ENCODE data around the gene NBEA.
"Not testable (repeated sequence)": the region's sequence is repeated elsewhere in the genome, so short reads cannot be mapped to it uniquely, and the experiment has no call there.

Gene NBEA

GRCh38 chr13:35672611-35673010 is 730.5 kb downstream of the NBEA start:
- no peak for DNase-seq (ENCODE audit: low read depth)

- no peak for DNase-seq (ENCODE audit: low read depth)
Measured at GRCh38 chr13:35675651-35676050, 733.6 kb downstream of the NBEA start.

DNA sequence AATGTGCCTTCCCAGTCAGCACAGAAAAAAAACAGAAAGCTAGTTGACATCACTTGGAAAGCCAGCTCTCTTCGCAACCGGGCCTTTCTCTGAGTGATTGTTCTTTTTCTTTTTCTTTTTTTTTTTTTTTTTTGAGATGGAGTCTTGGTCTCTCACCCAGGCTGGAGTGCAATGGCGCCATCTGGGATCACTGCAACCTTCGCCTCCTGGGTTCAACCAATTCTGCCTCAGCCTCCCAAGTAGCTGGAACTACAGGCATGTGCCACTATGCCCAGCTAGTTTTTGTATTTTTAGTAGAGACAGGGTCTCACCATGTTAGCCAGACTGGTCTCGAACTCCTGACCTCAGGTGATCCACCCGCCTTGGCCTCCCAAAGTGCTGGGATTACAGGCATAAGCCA is 735.8 kb downstream of the NBEA start:
- DNase-seq (ENCODE audit: low read depth), result not testable (repeated sequence)

DNA sequence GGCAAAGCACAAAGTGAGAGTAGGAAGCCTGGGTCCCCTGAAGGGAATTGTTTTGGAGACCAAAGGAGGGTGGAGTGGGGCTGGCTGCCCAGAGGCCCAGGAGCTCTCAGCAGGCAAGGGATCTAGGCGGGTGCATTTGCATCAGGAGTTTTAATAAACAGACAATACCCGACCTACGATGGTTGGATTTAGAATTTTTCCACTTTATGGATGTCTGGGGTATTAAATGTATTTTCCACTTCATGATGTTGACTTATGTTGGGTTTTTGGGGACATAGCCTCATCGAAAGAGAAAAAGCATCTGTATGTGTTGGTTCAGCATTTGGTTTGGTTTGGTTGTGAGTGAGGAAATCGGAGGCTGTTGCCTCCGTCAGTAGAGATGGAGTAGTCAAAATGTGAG is 739.6 kb downstream of the NBEA start:
- no peak for DNase-seq (ENCODE audit: low read depth)

GRCh38 chr13:35684432-35684831 is 742.4 kb downstream of the NBEA start:
- no peak for DNase-seq (ENCODE audit: low read depth)

- no peak for DNase-seq (ENCODE audit: low read depth)
Measured at GRCh38 chr13:35687336-35687735, 745.3 kb downstream of the NBEA start.

- DNase-seq (ENCODE audit: low read depth), result no peak
Measured at GRCh38 chr13:35690581-35691207, 748.6 kb downstream of the NBEA start.

DNA sequence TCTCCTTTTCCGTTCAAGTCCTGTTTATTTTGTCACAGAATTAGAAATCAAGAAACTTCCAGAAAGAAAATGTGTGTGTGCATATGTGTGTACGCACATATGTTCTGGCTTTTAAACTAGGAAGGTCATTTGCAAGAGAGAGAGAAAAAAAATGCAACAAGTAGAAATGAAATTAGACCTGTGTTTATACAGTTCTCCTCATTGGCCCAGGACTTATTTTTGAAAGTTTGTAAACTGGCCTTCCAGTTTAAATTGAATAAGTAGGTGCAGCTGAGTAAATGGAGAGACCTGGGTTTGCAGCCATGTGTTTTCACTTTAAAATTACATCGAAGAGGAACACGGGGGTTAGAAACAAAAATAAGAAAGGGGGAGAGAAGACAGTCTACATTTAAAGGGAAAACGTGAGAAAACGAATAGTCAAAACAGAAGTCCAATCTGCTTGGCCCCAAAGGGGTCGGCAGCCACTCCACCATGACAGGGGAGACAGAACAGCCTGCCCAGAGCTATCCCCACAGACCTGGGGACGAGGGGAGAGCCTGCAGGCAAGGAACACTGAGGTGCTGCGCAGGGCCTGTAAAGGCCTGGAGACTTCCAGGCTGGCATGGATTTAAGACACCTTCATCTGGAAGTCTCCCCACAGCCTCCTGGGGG is 751.2 kb downstream of the NBEA start:
- no peak for DNase-seq (ENCODE audit: low read depth)

DNA sequence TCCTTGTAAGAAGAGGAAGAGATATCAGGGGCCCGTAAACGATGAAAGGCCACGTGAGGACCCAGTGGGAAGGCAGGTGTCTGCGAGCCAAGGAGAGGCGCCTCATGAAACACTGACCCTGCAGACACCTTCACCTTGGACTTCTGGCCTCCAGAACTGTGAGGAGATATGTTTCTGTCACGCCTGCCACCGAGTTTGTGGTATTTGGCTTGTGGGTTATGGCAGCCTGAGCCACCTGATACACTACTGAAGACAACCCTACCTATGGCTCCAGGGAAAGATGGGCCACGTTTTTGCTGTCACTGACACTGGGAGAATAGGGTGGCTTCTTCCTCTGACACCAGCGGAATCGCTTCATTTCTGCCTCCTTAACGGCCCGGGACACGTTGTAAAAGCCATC is 752.0 kb downstream of the NBEA start:
- no peak for DNase-seq (ENCODE audit: low read depth)

DNA sequence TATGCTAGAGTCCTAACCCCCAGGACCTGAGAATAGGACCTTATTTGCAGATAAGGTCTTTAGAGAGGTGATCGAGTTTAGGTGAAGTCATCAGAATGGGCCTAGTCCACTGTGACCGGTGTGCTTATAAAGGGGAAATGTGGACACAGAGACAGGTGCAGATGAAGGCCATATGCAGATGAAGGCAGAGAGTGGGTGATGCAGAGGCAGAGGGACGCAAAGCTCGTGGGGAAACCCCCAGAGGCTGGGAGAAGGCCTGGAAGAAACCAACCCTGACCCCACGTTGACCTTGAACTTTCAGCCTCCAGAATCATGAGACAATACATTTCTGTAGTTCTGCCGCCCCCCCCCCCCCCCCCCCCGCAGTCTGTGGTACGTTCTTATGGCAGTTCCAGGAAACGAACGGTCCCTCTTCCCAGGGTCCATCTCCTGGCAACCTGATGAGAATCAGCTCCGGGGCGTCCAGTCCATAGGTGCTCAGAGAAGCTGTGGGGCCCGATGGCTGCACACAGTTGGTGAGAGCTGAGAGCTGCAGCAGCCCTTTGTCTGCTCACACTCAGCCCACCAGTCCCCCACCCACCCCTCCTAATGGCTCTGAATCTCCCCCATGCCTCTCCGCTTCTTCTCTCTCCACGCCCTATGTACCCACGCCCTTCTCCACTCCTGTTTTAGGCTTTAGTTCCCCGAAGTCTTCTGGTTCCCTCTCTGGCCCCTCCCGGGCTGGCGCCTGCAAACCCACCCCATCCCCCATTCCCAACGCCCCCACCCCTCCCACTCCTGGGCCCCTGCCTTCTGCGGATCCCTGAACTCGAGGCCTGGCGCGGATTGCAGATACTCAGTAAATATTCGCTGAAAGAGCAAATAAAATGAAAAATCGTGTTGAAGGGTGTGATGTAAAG is 752.7 kb downstream of the NBEA start:
- no peak for DNase-seq (ENCODE audit: low read depth)

DNA sequence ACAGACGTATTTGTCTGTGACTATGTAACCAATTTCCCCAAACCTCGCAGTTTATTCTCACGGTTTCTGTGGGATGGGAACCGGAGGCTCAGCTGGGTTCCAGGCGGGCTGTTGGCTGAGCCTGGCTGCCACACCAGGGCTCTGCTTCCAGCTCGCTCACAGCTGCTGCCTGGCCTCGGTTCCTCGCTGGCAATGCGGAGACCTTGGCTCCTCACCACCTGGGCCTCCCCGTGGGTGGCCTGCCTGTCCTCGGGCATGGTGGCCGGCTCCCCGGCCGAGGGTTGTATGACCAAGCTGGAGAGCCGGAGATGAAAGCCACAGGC is 753.3 kb downstream of the NBEA start:
- no peak for DNase-seq (ENCODE audit: low read depth)

DNA sequence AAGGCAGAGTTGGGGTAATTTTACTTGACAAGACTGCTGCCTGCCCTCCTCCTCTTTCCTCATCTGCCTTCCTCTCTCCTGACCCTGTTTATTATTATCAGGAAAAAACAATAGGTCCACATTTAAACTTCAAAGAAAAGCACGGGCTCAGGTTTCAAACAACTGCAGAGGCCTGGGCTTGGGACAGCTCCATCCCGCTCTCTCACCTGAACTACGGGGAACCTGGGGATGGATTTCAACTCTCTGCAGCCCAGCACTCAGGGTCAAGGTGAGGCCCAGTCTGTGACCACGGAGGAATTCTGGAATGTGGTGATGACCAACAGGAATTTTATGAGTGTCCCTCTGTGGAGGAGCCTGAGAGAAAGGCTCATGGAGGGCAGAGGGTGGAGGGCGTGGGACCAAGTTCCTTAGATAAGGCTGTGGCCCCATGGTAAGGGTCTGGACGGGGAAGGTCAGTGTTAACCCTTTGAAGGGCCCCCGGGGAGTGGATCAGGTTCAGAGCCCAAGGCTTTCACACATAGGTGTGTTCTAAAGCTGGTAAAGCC is 755.2 kb downstream of the NBEA start:
- DNase-seq (ENCODE audit: low read depth), result no peak

DNA sequence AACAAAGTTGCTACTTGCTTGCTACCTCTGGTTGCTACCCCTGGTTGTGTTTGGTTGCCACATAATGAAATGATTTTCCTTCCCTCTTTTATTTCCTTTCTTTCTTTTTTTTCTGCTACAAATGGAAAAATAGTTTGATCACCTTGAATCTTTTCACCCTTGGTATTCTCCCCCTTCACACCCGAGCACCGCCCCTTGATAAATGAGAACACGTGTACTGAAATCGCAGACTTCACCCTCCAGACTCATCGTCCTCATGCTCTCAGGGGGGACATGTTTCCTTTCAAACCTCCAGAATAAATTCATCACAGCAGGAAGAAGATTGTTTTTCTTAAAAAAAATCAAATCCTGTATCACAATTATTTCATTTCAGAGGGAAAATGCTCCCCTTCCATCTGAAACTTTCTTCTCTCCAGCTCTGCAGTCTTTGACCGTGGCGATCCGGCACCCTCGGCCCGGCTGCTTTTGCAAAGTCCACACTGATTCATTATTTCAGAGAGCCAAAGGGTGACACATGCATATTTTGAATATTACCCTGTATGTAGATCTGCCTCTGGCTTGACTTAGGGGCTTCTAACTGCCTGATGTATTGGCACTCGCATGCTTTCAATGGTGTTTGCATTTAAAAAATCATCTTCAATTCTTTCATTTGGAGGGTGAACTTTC is 757.0 kb downstream of the NBEA start:
- no peak for DNase-seq (ENCODE audit: low read depth)

- DNase-seq (ENCODE audit: low read depth), result no peak
Measured at GRCh38 chr13:35699825-35700510, 757.9 kb downstream of the NBEA start.

DNA sequence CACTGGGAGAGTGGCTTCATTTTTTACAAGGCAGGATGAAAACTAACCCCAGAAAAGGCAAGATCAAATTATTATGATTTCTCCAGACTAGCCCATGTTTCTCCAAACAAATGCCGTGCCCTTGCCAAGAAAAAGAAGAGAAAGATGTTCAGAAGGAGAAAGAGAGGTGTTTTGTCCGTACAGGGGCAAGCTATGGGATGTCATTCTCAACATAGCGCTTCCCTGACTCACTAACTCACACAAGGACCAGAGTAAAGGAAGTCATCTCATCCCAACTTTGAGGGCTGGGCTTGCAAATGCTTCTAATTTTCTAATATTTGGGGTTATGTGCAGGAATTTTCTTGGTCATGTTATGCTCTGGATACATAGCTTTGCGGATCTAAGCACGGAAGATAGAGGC is 758.6 kb downstream of the NBEA start:
- DNase-seq (ENCODE audit: low read depth), result no peak

DNA sequence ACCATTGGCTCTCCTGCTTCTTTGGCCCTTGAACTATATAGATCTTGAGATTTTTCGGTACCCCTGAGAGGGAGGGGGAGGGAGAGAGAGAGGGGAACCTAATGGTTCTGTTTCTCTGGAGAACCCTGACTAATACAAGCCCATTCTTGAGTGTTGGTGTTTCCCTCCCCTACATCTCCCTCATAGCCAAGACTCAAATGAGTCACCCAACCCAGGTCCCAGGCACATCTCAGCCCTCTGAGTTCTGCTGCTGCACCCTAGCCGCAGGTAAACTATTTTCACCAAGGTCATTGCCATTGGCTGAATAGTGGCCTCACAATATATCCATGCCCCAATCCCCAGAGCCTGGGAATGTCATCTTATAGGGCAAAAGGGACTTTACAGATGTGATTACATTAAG is 760.2 kb downstream of the NBEA start:
- DNase-seq (ENCODE audit: low read depth), result no peak

- no peak for DNase-seq (ENCODE audit: low read depth)
Measured at GRCh38 chr13:35703061-35703460, 761.0 kb downstream of the NBEA start.

DNA sequence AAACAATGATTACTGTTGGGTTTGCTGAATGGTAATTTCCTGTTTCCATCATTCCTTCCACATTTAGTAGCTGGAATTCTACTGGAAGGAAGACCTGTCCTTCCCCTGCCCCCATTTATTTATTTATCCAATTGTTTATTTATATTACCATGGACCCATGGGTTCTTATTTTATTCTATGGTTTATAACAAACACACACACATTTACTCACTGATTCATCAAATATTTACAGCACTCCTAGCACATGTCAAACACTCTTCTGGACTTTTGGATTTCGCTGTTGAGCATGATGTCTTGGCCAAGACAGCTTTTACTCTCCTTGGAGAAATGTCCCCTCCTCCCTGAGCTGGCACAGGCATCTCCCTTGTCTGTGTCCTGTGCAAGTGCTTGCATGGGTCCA is 762.3 kb downstream of the NBEA start:
- DNase-seq (ENCODE audit: low read depth), result no peak

GRCh38 chr13:35706281-35706680 is 764.2 kb downstream of the NBEA start:
- DNase-seq (ENCODE audit: low read depth), result no peak

- DNase-seq (ENCODE audit: low read depth), result no peak
Measured at GRCh38 chr13:35706721-35707120, 764.7 kb downstream of the NBEA start.

DNA sequence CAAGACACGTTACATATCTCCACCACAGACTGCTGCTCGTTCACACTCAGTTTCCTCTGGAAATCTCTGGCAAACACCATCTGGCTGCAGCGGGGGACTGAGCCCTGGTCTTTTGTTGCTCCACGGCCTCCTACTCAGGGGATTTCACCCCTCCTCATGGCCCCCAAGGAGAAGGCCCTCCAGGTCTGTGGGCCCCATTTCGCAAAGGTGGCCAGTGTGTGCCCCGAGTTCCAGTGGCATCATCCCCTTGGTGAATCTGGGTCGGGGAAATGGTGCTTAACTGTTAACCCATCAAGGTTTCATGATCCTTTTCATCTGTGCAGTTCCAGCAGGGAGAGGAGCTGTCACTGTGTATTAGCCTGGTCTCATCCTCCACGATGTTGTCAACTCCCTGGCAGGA is 769.8 kb downstream of the NBEA start:
- no peak for DNase-seq (ENCODE audit: low read depth)

Measured in stimulated activated CD8-positive, alpha-beta memory T cell treated with anti-CD3 and anti-CD28 coated beads, Interleukin-4, amount 100 ng/mL, for 24 hours (primary cell).